HG03457 (cell line): ENCODE measurements around the gene SOX9.
"Not testable (repeated sequence)": the region's sequence is repeated elsewhere in the genome, so short reads cannot be mapped to it uniquely, and the experiment has no call there.

Experiments
- ATAC-seq: cut with Tn5 transposase; IDR thresholded peaks from one replicate; pipeline ENCODE4 v1.9.1; 2021; ENCODE audit warnings: moderate number of reproducible peaks; ENCODE audit not compliant: unreplicated experiment

Gene SOX9

GRCh38 chr17:72125742-72126141 lies 4.9 kb downstream of the SOX9 start:
- ATAC-seq: no peak

- no peak for ATAC-seq
These were observed 6.0 kb downstream of the SOX9 start for GRCh38 chr17:72126575-72127486.

GRCh38 chr17:72128039-72128438 lies 7.2 kb downstream of the SOX9 start:
- ATAC-seq: no peak

GRCh38 chr17:72134608-72135394 lies 14.0 kb downstream of the SOX9 start:
- no peak for ATAC-seq

GRCh38 chr17:72135546-72136325 lies 14.9 kb downstream of the SOX9 start:
- ATAC-seq: no peak

GRCh38 chr17:72136692-72137091 lies 15.9 kb downstream of the SOX9 start:
- ATAC-seq: no peak

- ATAC-seq: no peak
These were observed 16.3 kb downstream of the SOX9 start for GRCh38 chr17:72137161-72137560.

GRCh38 chr17:72139212-72139611 lies 18.4 kb downstream of the SOX9 start:
- ATAC-seq: no peak

- no peak for ATAC-seq
These were observed 20.5 kb downstream of the SOX9 start for GRCh38 chr17:72141336-72141735.

- not testable (repeated sequence) for ATAC-seq
These were observed 21.3 kb downstream of the SOX9 start for GRCh38 chr17:72142097-72142496.

- no peak for ATAC-seq
These were observed 21.8 kb downstream of the SOX9 start for GRCh38 chr17:72142614-72143013.

- ATAC-seq: no peak
These were observed 22.4 kb downstream of the SOX9 start for GRCh38 chr17:72143245-72143644.

GRCh38 chr17:72144101-72144500 lies 23.3 kb downstream of the SOX9 start:
- ATAC-seq: no peak

GRCh38 chr17:72145562-72145961 lies 24.7 kb downstream of the SOX9 start:
- ATAC-seq: no peak

GRCh38 chr17:72145962-72146361 lies 25.1 kb downstream of the SOX9 start:
- ATAC-seq: no peak

GRCh38 chr17:72146371-72146770 lies 25.6 kb downstream of the SOX9 start:
- no peak for ATAC-seq

- ATAC-seq: no peak
These were observed 30.0 kb downstream of the SOX9 start for GRCh38 chr17:72150632-72151460.

GRCh38 chr17:72151565-72152386 lies 31.0 kb downstream of the SOX9 start:
- ATAC-seq: no peak

- ATAC-seq: no peak
These were observed 31.6 kb downstream of the SOX9 start for GRCh38 chr17:72152387-72152929.
